ENCODE measurements around the gene UNKL.

The UNKL gene

DNA sequence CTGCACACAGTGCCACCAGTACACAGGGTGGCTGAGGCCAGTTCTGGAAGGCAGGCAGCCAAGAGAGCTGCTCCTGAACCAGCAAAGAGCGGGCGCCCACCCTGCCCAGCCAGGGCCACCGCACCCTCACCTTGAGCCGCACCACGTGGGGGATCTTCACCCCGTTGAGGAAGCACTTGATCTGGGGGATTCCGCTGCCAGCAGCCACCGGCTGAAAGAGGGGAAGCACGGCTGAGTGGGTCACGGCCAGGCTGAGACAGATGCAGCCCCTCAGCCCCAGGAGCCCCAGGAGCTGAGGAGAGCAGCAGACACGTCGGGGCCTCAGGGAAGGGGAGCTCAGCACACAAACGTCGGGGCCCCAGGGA is 44.5 kb upstream of the UNKL start:
- no peak overlapping the region for H3K27ac ChIP-seq (ENCODE audit: low read depth, low read length)
- TF ChIP-seq, protein P1, sequence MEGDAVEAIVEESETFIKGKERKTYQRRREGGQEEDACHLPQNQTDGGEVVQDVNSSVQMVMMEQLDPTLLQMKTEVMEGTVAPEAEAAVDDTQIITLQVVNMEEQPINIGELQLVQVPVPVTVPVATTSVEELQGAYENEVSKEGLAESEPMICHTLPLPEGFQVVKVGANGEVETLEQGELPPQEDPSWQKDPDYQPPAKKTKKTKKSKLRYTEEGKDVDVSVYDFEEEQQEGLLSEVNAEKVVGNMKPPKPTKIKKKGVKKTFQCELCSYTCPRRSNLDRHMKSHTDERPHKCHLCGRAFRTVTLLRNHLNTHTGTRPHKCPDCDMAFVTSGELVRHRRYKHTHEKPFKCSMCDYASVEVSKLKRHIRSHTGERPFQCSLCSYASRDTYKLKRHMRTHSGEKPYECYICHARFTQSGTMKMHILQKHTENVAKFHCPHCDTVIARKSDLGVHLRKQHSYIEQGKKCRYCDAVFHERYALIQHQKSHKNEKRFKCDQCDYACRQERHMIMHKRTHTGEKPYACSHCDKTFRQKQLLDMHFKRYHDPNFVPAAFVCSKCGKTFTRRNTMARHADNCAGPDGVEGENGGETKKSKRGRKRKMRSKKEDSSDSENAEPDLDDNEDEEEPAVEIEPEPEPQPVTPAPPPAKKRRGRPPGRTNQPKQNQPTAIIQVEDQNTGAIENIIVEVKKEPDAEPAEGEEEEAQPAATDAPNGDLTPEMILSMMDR (IDR thresholded peaks at IDR 0.05; ENCODE audit: insufficient read depth, low read length, poor library complexity, severe bottlenecking): no peak
- no peak for TF ChIP-seq EZH2phosphoT487 (conservative IDR thresholded peaks at IDR 0.05; ENCODE audit: low read length)
- H3K4me3 ChIP-seq (ENCODE audit: insufficient read depth, low read length, poor library complexity, severe bottlenecking): no peak overlapping the region
- H3K27me3 ChIP-seq (ENCODE audit: low read length): no peaks in the 10 kb centered on the region
- H3K9me3 ChIP-seq (ENCODE audit: insufficient read depth, low read length): no peaks in the 10 kb centered on the region
- no peaks in the 10 kb centered on the region for H3K9me2 ChIP-seq (replicated peaks; ENCODE audit: insufficient read depth, low read length)
- no peaks in the 10 kb centered on the region for H3K79me2 ChIP-seq (ENCODE audit: insufficient read depth, low read length)
- no peaks in the 10 kb centered on the region for H3F3A ChIP-seq (ENCODE audit: insufficient read depth)
- H3K9ac ChIP-seq (ENCODE audit: low read length): no peak overlapping the region
- H4K20me1 ChIP-seq (ENCODE audit: low read depth, low read length): no peaks in the 10 kb centered on the region
- H3K36me3 ChIP-seq (ENCODE audit: low read length): no peaks in the 10 kb centered on the region
- H3K4me2 ChIP-seq (ENCODE audit: low read depth, low read length, poor library complexity, severe bottlenecking): no peak overlapping the region
- no peak overlapping the region for H2AFZ ChIP-seq (ENCODE audit: low read depth, low read length, severe bottlenecking)

GRCh38 chr16:1458336-1458976 is 44.0 kb upstream of the UNKL start:
- Histone ChIP-seq H3K79me2 (ENCODE audit: insufficient read depth, low read length) (no peaks in the 10 kb centered on the region), H3K9me3 (ENCODE audit: insufficient read depth, low read length) (no peaks in the 10 kb centered on the region), H3F3A (ENCODE audit: insufficient read depth) (no peaks in the 10 kb centered on the region), H3K4me2 (ENCODE audit: low read depth, low read length, poor library complexity, severe bottlenecking) (no peak overlapping the region), H3K9ac (ENCODE audit: low read length) (no peak overlapping the region), H4K20me1 (ENCODE audit: low read depth, low read length) (no peaks in the 10 kb centered on the region), H3K4me3 (ENCODE audit: insufficient read depth, low read length, poor library complexity, severe bottlenecking) (no peak overlapping the region), H3K36me3 (ENCODE audit: low read length) (no peaks in the 10 kb centered on the region), H3K27me3 (ENCODE audit: low read length) (no peaks in the 10 kb centered on the region), H3K9me2 (replicated peaks; ENCODE audit: insufficient read depth, low read length) (no peaks in the 10 kb centered on the region), H2AFZ (ENCODE audit: low read depth, low read length, severe bottlenecking) (no peak overlapping the region), H3K27ac (ENCODE audit: low read depth, low read length) (no peak overlapping the region)
- TF ChIP-seq, protein P1 (IDR thresholded peaks at IDR 0.05; ENCODE audit: insufficient read depth, low read length, poor library complexity, severe bottlenecking): no peak
- no peak for TF ChIP-seq EZH2phosphoT487 (conservative IDR thresholded peaks at IDR 0.05; ENCODE audit: low read length)

DNA sequence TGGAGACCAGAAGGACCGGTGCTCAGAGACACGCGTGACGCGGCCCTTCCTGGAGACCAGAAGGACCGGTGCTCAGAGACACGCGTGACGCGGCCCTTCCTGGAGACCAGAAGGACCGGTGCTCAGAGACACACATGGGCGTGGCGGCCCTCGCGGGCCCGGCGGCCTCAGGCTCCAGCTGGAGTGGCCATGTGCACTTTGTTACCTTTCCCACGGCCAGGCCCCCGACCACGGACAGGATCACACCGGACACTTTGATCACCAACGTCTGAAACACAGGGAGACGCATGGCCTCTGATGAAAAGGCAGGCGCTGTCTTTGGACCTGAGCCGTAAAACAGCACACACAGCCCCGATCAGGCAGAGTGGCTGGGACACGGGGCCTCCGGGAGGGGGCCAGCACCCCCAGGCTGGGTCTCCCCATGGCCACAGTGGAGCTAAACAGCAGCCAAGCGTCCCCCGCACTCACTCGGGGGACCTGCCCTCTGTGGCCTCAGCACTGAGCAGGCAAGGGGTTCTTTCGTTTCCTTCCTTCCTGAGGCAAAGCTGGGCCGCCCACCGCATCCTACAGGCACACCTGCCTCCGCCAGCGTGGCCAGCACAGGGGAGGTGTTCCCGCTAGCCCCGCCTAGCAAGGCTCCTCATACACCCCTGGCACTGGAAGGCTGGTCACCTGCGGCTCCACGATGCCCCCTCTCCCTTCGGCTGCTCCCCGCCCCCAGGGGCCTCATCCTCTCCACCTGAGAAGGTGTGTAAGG is 43.2 kb upstream of the UNKL start:
- no peak for TF ChIP-seq EZH2phosphoT487 (conservative IDR thresholded peaks at IDR 0.05; ENCODE audit: low read length)
- TF ChIP-seq, protein P1 (IDR thresholded peaks at IDR 0.05; ENCODE audit: insufficient read depth, low read length, poor library complexity, severe bottlenecking): no peak
- H3K36me3 ChIP-seq (ENCODE audit: low read length): no peaks in the 10 kb centered on the region
- no peak overlapping the region for H3K4me2 ChIP-seq (ENCODE audit: low read depth, low read length, poor library complexity, severe bottlenecking)
- H3K4me3 ChIP-seq (ENCODE audit: insufficient read depth, low read length, poor library complexity, severe bottlenecking): no peak overlapping the region
- no peaks in the 10 kb centered on the region for H3K79me2 ChIP-seq (ENCODE audit: insufficient read depth, low read length)
- no peak overlapping the region for H3K27ac ChIP-seq (ENCODE audit: low read depth, low read length)
- H2AFZ ChIP-seq (ENCODE audit: low read depth, low read length, severe bottlenecking): no peak overlapping the region
- no peak overlapping the region for H3K9ac ChIP-seq (ENCODE audit: low read length)
- H4K20me1 ChIP-seq (ENCODE audit: low read depth, low read length): no peaks in the 10 kb centered on the region
- no peaks in the 10 kb centered on the region for H3K9me3 ChIP-seq (ENCODE audit: insufficient read depth, low read length)
- H3F3A ChIP-seq (ENCODE audit: insufficient read depth): no peaks in the 10 kb centered on the region
- no peaks in the 10 kb centered on the region for H3K27me3 ChIP-seq (ENCODE audit: low read length)
- no peaks in the 10 kb centered on the region for H3K9me2 ChIP-seq (replicated peaks; ENCODE audit: insufficient read depth, low read length)
